Stomach (tissue), 4 donors: ENCODE measurements around the gene ZNF443.
"Not testable (repeated sequence)": the region's sequence is repeated elsewhere in the genome, so short reads cannot be mapped to it uniquely, and the experiment has no call there.

Experiments used
- CTCF ChIP-seq, 7 experiments: fragments of 450-650 bp in 4 of 7; fragments of 200-600 bp in 3 of 7; sonication (generic) in 3 of 7; IDR thresholded peaks; one replicate each; pipeline ENCODE4 v1.5.1; 2016 to 2019; ENCODE audit warnings: antibody characterized with exemption in 7 of 7, control low read depth in 2 of 7, mild to moderate bottlenecking in 1 of 7
- EP300 ChIP-seq: sonication (generic); formaldehyde crosslinking; IDR thresholded peaks from one replicate; pipeline ENCODE4 v1.6.1; 2017; ENCODE audit warnings: antibody characterized with exemption
- POLR2A ChIP-seq, 4 donors: fragments of 450-650 bp; IDR thresholded peaks; one replicate each; pipeline ENCODE4 v1.6.1; 2016; ENCODE audit warnings: antibody characterized with exemption in 4 of 4, control low read depth in 2 of 4, mild to moderate bottlenecking in 1 of 4, moderate library complexity in 1 of 4
- POLR2AphosphoS5 ChIP-seq, 3 donors: sonication (generic); formaldehyde crosslinking; IDR thresholded peaks; one replicate each; pipeline ENCODE4 v1.6.1; 2016; ENCODE audit warnings: antibody characterized with exemption in 3 of 3

- not testable (repeated sequence) for TF ChIP-seq CTCF (IDR thresholded peaks at IDR 0.05); POLR2A (IDR thresholded peaks at IDR 0.05); EP300; POLR2AphosphoS5 (IDR thresholded peaks at IDR 0.05)
Observed at GRCh38 chr19:12439686-12440540, 908 bp downstream of the ZNF443 start.
